CD1c-positive myeloid dendritic cell (primary cell): ENCODE measurements around the gene NAV2.
"Not testable (repeated sequence)": the region's sequence is repeated elsewhere in the genome, so short reads cannot be mapped to it uniquely, and the experiment has no call there.

Source experiments
- DNase-seq: peaks from one replicate; pipeline ENCODE4 v3.0.0-alpha.2; 2016; ENCODE audit errors: extremely low spot score

NAV2 gene

GRCh38 chr11:20112291-20113148 is 399.9 kb downstream of the NAV2 start:
- peak; percentile 7 for DNase-seq

DNA sequence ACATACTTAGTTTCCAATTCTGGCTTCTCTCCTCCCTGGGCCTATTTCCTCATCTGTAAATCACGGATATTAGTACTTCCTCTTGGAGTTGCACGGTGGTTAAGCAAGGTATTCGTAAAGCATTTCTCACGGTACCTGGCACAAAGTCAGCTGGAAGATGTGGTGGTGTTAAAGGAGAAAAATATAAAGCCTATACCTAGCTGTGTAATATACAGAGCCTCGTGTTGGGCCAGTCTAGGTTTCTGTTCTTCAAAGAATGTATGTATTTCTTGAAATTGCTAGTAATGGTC is 400.5 kb downstream of the NAV2 start:
- DNase-seq, result no peak

DNA sequence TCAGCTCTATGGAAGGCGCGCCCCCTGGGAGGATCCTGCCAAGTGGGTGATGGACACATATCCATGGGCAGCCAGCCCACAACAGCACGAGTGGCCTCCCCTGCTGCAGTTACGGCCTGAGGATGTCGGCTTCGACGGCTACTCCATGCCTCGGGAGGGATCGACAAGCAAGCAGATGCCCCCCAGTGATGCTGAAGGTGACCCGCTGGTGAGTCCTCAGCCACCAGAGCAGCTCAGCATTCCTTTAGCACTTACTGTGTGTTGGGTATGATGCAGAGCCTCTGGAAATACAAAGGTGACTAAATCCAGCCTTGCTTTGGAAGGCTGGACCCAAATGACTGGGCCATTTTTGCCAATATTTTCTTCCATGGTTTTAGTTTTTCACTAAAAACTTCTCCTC is 402.0 kb downstream of the NAV2 start:
- DNase-seq, result no peak

DNA sequence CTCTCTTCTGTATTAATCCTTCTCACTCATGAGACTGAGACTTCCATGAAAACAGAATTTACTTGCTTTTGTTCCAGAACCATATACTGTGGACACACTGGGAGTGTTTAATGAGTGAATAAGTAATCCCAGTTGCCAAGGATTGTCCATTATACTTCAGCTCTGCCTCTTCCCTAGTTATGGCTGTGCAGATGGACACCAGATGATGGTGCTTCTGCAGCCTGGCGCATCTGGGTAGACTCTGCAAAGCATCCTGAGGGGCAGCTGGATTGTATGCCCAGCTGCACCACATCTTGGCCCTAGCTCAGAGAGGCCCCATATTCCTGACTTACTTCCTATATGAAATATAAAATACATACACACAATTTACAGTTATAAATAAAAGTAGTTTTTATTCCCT is 404.2 kb downstream of the NAV2 start:
- DNase-seq, result no peak

DNA sequence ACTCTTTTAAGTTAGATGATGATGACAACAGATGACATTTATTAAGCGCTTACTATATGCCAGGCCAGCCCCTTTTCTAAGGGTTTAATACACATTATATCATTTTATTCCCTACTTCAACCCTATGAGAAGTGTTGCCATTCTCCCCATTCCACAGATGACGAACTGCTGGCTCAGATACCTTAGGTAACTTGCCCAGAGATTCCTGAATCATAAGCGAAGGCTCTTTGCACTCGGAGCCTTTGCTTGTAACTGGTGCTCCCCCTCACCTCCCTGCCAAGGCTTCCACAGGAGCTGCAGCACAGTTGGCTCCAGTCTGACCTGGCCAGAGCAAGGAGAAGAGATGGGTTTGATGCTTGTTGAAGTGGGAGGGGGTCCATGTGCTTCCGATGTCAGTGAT is 404.7 kb downstream of the NAV2 start:
- no peak for DNase-seq

DNA sequence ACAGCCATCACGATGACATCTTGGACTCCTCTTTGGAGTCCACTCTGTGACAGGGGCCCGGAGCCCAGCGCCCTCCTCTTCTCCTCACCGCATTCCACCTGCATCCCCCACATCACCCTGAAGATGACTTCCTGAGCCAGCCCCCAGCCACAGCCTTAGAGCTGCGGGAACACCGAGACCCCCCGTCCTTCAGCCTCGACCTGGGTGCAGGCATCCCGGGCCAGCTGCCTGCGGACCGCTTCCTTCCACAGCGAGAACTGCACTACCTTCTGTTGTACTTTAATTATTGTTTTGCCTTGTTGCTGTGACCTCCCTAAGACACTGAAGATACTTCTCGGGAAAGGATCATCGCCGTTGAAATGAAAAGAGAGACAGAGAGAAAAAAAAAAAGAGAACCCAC is 405.6 kb downstream of the NAV2 start:
- DNase-seq, result no peak

- DNase-seq, result no peak
Observed at GRCh38 chr11:20119315-20119714, 406.7 kb downstream of the NAV2 start.

- no peak for DNase-seq
Observed at GRCh38 chr11:20120134-20120925, 407.7 kb downstream of the NAV2 start.

DNA sequence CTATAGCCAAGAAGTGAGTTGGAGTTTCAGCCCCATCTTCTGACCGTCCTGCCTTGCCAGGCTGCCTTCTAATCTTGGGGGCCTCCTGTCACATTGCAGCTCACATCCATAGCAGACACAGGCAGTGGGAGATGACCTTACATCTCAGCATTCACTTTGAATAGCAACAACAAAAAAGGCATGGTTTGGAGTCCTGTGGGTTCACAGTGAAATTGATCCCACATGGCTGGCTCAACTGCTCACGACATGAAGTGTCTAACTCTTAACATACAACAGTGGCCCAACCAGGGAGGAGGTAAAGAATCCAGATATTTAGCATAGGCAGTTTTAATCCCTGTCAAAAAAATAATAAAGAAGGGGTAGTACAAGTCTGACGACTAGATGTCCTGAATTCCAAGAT is 409.5 kb downstream of the NAV2 start:
- DNase-seq, result no peak

DNA sequence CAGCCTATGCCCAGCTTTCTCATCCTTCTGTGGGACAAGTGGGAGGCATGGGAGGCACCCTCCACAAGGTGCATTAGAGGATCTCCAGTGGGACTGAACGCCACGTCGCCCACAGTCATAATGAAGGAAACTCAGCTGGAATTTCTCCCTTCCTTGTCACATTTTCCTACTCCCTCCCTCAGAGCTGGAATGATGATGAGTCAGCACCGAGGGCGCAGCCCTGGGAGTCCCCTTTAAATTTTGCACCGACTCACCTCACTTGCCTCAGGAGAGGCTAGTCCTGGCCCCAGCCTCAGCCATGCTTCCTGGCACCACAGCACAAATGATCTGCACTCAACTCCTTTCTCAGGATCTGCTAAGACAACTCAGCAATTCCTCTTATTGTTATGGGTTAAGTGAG is 413.3 kb downstream of the NAV2 start:
- DNase-seq, result no peak

DNA sequence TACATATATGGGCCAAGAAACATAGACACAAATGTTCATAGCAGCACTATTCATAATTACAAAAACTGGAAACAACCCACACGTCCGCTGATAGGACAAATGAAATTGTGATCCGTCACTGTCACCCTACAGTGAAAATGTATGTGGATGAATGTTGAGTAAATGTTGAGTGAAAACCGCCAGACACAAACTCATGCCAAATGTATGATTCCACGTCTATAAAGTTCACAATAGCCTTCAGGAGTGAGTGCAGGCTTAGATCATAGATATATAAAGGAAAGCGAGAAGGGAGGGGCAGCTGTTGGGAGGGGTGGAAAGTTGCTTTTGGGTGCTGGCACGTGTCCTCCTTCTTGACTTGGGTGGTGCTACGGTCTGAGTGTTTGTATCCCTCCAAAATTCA is 414.1 kb downstream of the NAV2 start:
- no peak for DNase-seq

GRCh38 chr11:20127671-20128527 is 415.3 kb downstream of the NAV2 start:
- DNase-seq, result peak; percentile 63

DNA sequence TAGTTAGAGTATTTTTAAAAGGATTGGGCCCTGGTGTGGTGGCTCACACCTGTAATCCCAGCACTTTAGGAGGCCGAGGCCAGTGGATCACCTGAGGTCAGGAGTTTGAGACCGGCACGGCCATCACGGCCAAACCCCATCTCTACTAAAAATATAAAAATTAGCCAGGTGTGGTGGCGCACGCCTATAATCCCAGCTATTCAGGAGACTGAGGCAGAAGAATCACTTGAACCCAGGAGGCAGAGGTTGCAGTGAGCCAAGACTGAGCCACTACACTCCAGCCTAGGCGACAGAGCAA is 415.8 kb downstream of the NAV2 start:
- DNase-seq, result not testable (repeated sequence)

GRCh38 chr11:20129665-20130064 is 417.0 kb downstream of the NAV2 start:
- DNase-seq, result no peak

GRCh38 chr11:20131788-20132666 is 419.4 kb downstream of the NAV2 start:
- DNase-seq, result peak; percentile 52

GRCh38 chr11:20132667-20133039 is 420.0 kb downstream of the NAV2 start:
- no peak for DNase-seq

GRCh38 chr11:20134991-20135736 is 422.5 kb downstream of the NAV2 start:
- no peak for DNase-seq

- no peak for DNase-seq
Observed at GRCh38 chr11:20137637-20138036, 425.0 kb downstream of the NAV2 start.

- no peak for DNase-seq
Observed at GRCh38 chr11:20138707-20139106, 426.1 kb downstream of the NAV2 start.

DNA sequence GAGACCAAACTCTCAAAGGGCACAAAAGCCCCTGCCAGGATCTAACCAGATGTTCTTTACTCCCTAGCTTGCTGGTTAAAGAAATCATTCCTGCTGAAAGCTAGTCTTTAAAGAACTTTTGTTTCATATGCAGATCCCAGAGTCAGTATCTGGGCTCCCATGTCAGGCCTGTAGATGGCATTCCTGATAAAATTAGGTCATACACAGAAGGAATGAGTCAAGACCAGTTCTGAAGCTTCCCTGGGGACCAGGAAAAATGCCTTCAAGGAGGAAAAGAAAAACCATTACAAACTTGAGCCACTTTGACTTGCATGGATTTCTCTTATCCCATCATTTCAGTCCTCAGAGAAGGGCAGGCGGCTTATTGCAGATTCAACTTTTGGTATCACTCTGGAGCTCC is 441.7 kb downstream of the NAV2 start:
- no peak for DNase-seq
